ENCODE data around the gene UBE2E2. TPM values are rescaled to one million over a fixed set of nuclear protein-coding genes. Genes with fewer than 3 reads are reported as not detected.

The UBE2E2 gene
- total RNA-seq, 1 experiment from 2014 or later, result 14.7 TPM

- H3K9ac ChIP-seq (ENCODE audit: low read length), result no peak overlapping the region
- no peaks in the 10 kb centered on the region for H3K9me2 ChIP-seq (replicated peaks; ENCODE audit: insufficient read depth, low read length)
- H3K9me3 ChIP-seq (ENCODE audit: low read length), result no peaks in the 10 kb centered on the region
- no peaks in the 10 kb centered on the region for H4K20me1 ChIP-seq (ENCODE audit: insufficient read depth, low read depth, low read length)
- H3K4me2 ChIP-seq (ENCODE audit: low read depth, low read length, poor library complexity, severe bottlenecking), result no peak overlapping the region
- DNase-seq, result no peak
- H3K27ac ChIP-seq (ENCODE audit: low read length), result no peak overlapping the region
- H3K4me3 ChIP-seq (ENCODE audit: low read length), result no peak overlapping the region
- H3K79me2 ChIP-seq (ENCODE audit: low read length), result no peaks in the 10 kb centered on the region
- no peaks in the 10 kb centered on the region for H3K27me3 ChIP-seq (ENCODE audit: low read length)
- H3K36me3 ChIP-seq (ENCODE audit: insufficient read depth, low read length), result no peaks in the 10 kb centered on the region
- H3K4me1 ChIP-seq (ENCODE audit: low read length), result no peaks in the 10 kb centered on the region
- H2AFZ ChIP-seq (ENCODE audit: low read length), result no peak overlapping the region
These were observed 345.0 kb downstream of the UBE2E2 start for GRCh38 chr3:23547905-23548650.

GRCh38 chr3:23548706-23549105 is 345.6 kb downstream of the UBE2E2 start:
- no peaks in the 10 kb centered on the region for H3K9me3 ChIP-seq (ENCODE audit: low read length)
- no peaks in the 10 kb centered on the region for H3K9me2 ChIP-seq (replicated peaks; ENCODE audit: insufficient read depth, low read length)
- no peaks in the 10 kb centered on the region for H4K20me1 ChIP-seq (ENCODE audit: insufficient read depth, low read depth, low read length)
- no peaks in the 10 kb centered on the region for H3K36me3 ChIP-seq (ENCODE audit: insufficient read depth, low read length)
- no peak for DNase-seq
- H3K4me2 ChIP-seq (ENCODE audit: low read depth, low read length, poor library complexity, severe bottlenecking), result no peak overlapping the region
- H2AFZ ChIP-seq (ENCODE audit: low read length), result no peak overlapping the region
- H3K79me2 ChIP-seq (ENCODE audit: low read length), result no peaks in the 10 kb centered on the region
- H3K27ac ChIP-seq (ENCODE audit: low read length), result no peak overlapping the region
- H3K27me3 ChIP-seq (ENCODE audit: low read length), result no peaks in the 10 kb centered on the region
- H3K4me1 ChIP-seq (ENCODE audit: low read length), result no peaks in the 10 kb centered on the region
- H3K4me3 ChIP-seq (ENCODE audit: low read length), result no peak overlapping the region
- H3K9ac ChIP-seq (ENCODE audit: low read length), result no peak overlapping the region

GRCh38 chr3:23549148-23549910 is 346.2 kb downstream of the UBE2E2 start:
- Histone ChIP-seq H4K20me1 (ENCODE audit: insufficient read depth, low read depth, low read length) (no peaks in the 10 kb centered on the region), H3K9ac (ENCODE audit: low read length) (no peak overlapping the region), H3K4me3 (ENCODE audit: low read length) (no peak overlapping the region), H3K27ac (ENCODE audit: low read length) (no peak overlapping the region), H2AFZ (ENCODE audit: low read length) (no peak overlapping the region), H3K4me1 (ENCODE audit: low read length) (no peaks in the 10 kb centered on the region), H3K9me2 (replicated peaks; ENCODE audit: insufficient read depth, low read length) (no peaks in the 10 kb centered on the region), H3K79me2 (ENCODE audit: low read length) (no peaks in the 10 kb centered on the region), H3K4me2 (ENCODE audit: low read depth, low read length, poor library complexity, severe bottlenecking) (no peak overlapping the region), H3K27me3 (ENCODE audit: low read length) (no peaks in the 10 kb centered on the region), H3K36me3 (ENCODE audit: insufficient read depth, low read length) (no peaks in the 10 kb centered on the region), H3K9me3 (ENCODE audit: low read length) (no peaks in the 10 kb centered on the region)
- no peak for DNase-seq

GRCh38 chr3:23550402-23550801 is 347.3 kb downstream of the UBE2E2 start:
- Histone ChIP-seq H3K79me2 (ENCODE audit: low read length) (no peaks in the 10 kb centered on the region), H2AFZ (ENCODE audit: low read length) (no peak overlapping the region), H3K4me3 (ENCODE audit: low read length) (no peak overlapping the region), H3K9me3 (ENCODE audit: low read length) (no peaks in the 10 kb centered on the region), H3K4me2 (ENCODE audit: low read depth, low read length, poor library complexity, severe bottlenecking) (no peak overlapping the region), H3K9ac (ENCODE audit: low read length) (no peak overlapping the region), H3K36me3 (ENCODE audit: insufficient read depth, low read length) (no peaks in the 10 kb centered on the region), H3K27ac (ENCODE audit: low read length) (no peak overlapping the region), H3K4me1 (ENCODE audit: low read length) (no peaks in the 10 kb centered on the region), H4K20me1 (ENCODE audit: insufficient read depth, low read depth, low read length) (no peaks in the 10 kb centered on the region), H3K27me3 (ENCODE audit: low read length) (no peaks in the 10 kb centered on the region), H3K9me2 (replicated peaks; ENCODE audit: insufficient read depth, low read length) (no peaks in the 10 kb centered on the region)
- no peak for DNase-seq

GRCh38 chr3:23552506-23552905 is 349.4 kb downstream of the UBE2E2 start:
- Histone ChIP-seq H3K4me3 (ENCODE audit: low read length) (no peak overlapping the region), H4K20me1 (ENCODE audit: insufficient read depth, low read depth, low read length) (no peaks in the 10 kb centered on the region), H3K27ac (ENCODE audit: low read length) (no peak overlapping the region), H3K27me3 (ENCODE audit: low read length) (no peaks in the 10 kb centered on the region), H3K4me2 (ENCODE audit: low read depth, low read length, poor library complexity, severe bottlenecking) (no peak overlapping the region), H3K9me2 (replicated peaks; ENCODE audit: insufficient read depth, low read length) (no peaks in the 10 kb centered on the region), H3K4me1 (ENCODE audit: low read length) (no peaks in the 10 kb centered on the region), H3K36me3 (ENCODE audit: insufficient read depth, low read length) (no peaks in the 10 kb centered on the region), H3K79me2 (ENCODE audit: low read length) (no peaks in the 10 kb centered on the region), H3K9ac (ENCODE audit: low read length) (no peak overlapping the region), H2AFZ (ENCODE audit: low read length) (no peak overlapping the region), H3K9me3 (ENCODE audit: low read length) (no peaks in the 10 kb centered on the region)
- no peak for DNase-seq

GRCh38 chr3:23553353-23553752 is 350.2 kb downstream of the UBE2E2 start:
- Histone ChIP-seq H2AFZ (ENCODE audit: low read length) (no peak overlapping the region), H3K9me2 (replicated peaks; ENCODE audit: insufficient read depth, low read length) (no peaks in the 10 kb centered on the region), H3K36me3 (ENCODE audit: insufficient read depth, low read length) (no peaks in the 10 kb centered on the region), H3K79me2 (ENCODE audit: low read length) (no peaks in the 10 kb centered on the region), H3K4me2 (ENCODE audit: low read depth, low read length, poor library complexity, severe bottlenecking) (no peak overlapping the region), H3K9ac (ENCODE audit: low read length) (no peak overlapping the region), H4K20me1 (ENCODE audit: insufficient read depth, low read depth, low read length) (no peaks in the 10 kb centered on the region), H3K9me3 (ENCODE audit: low read length) (no peaks in the 10 kb centered on the region), H3K27ac (ENCODE audit: low read length) (no peak overlapping the region), H3K4me1 (ENCODE audit: low read length) (no peaks in the 10 kb centered on the region), H3K27me3 (ENCODE audit: low read length) (no peaks in the 10 kb centered on the region), H3K4me3 (ENCODE audit: low read length) (no peak overlapping the region)
- DNase-seq, result no peak

- H4K20me1 ChIP-seq (ENCODE audit: insufficient read depth, low read depth, low read length), result no peaks in the 10 kb centered on the region
- no peak overlapping the region for H3K9ac ChIP-seq (ENCODE audit: low read length)
- no peak overlapping the region for H3K4me2 ChIP-seq (ENCODE audit: low read depth, low read length, poor library complexity, severe bottlenecking)
- H2AFZ ChIP-seq (ENCODE audit: low read length), result no peak overlapping the region
- H3K4me1 ChIP-seq (ENCODE audit: low read length), result no peaks in the 10 kb centered on the region
- H3K9me2 ChIP-seq (replicated peaks; ENCODE audit: insufficient read depth, low read length), result no peaks in the 10 kb centered on the region
- no peaks in the 10 kb centered on the region for H3K79me2 ChIP-seq (ENCODE audit: low read length)
- H3K27me3 ChIP-seq (ENCODE audit: low read length), result no peaks in the 10 kb centered on the region
- H3K9me3 ChIP-seq (ENCODE audit: low read length), result no peaks in the 10 kb centered on the region
- no peak overlapping the region for H3K27ac ChIP-seq (ENCODE audit: low read length)
- H3K36me3 ChIP-seq (ENCODE audit: insufficient read depth, low read length), result no peaks in the 10 kb centered on the region
- H3K4me3 ChIP-seq (ENCODE audit: low read length), result no peak overlapping the region
- no peak for DNase-seq
These were observed 362.1 kb downstream of the UBE2E2 start for GRCh38 chr3:23565041-23565775.

GRCh38 chr3:23566499-23566898 is 363.4 kb downstream of the UBE2E2 start:
- Histone ChIP-seq H2AFZ (ENCODE audit: low read length) (no peak overlapping the region), H3K36me3 (ENCODE audit: insufficient read depth, low read length) (no peaks in the 10 kb centered on the region), H3K27ac (ENCODE audit: low read length) (no peak overlapping the region), H3K9me2 (replicated peaks; ENCODE audit: insufficient read depth, low read length) (no peaks in the 10 kb centered on the region), H3K27me3 (ENCODE audit: low read length) (no peaks in the 10 kb centered on the region), H3K79me2 (ENCODE audit: low read length) (no peaks in the 10 kb centered on the region), H4K20me1 (ENCODE audit: insufficient read depth, low read depth, low read length) (no peaks in the 10 kb centered on the region), H3K4me1 (ENCODE audit: low read length) (no peaks in the 10 kb centered on the region), H3K4me3 (ENCODE audit: low read length) (no peak overlapping the region), H3K4me2 (ENCODE audit: low read depth, low read length, poor library complexity, severe bottlenecking) (no peak overlapping the region), H3K9me3 (ENCODE audit: low read length) (no peaks in the 10 kb centered on the region), H3K9ac (ENCODE audit: low read length) (no peak overlapping the region)
- DNase-seq, result no peak
